ENCODE measurements around the gene SPRR5. TPM values are rescaled to one million over a fixed set of nuclear protein-coding genes. Genes with fewer than 3 reads are reported as not detected.

SPRR5 gene
- polyA plus RNA-seq, 1 donor from 2014 or later = not detected

GRCh38 chr1:152976688-152977087 is 29.7 kb downstream of the SPRR5 start:
- Histone ChIP-seq H3K36me3 (ENCODE audit: insufficient read depth, low read length) (no peaks in the 10 kb centered on the region), H3K9me3 (ENCODE audit: low read length) (no peaks in the 10 kb centered on the region), H3K9me2 (ENCODE audit: insufficient read depth, low read length) (no peaks in the 10 kb centered on the region), H3K4me3 (ENCODE audit: low read length) (no peak overlapping the region), H3K79me2 (replicated peaks; ENCODE audit: insufficient read depth, low read length) (no peaks in the 10 kb centered on the region), H3K4me2 (ENCODE audit: low read length) (no peak overlapping the region), H3K27ac (ENCODE audit: low read length) (no peak overlapping the region), H3F3A (ENCODE audit: insufficient read depth, low read length, poor library complexity, severe bottlenecking) (no peaks in the 10 kb centered on the region), H3K27me3 (ENCODE audit: insufficient read depth, low read depth, low read length) (no peaks in the 10 kb centered on the region), H3K9ac (ENCODE audit: low read length) (no peak overlapping the region), H2AFZ (ENCODE audit: low read depth, low read length) (no peak overlapping the region), H4K20me1 (ENCODE audit: insufficient read depth) (no peaks in the 10 kb centered on the region)
- TF ChIP-seq REST (IDR thresholded peaks at IDR 0.05; ENCODE audit: borderline replicate concordance) (no peak), CTCF (IDR thresholded peaks at IDR 0.05; ENCODE audit: poor library complexity, severe bottlenecking) (no peak), MXI1 (conservative IDR thresholded peaks at IDR 0.05; ENCODE audit: poor library complexity, severe bottlenecking) (no peak), RAD21 (conservative IDR thresholded peaks at IDR 0.05) (no peak), TAF1 (IDR thresholded peaks at IDR 0.05; ENCODE audit: low read depth) (no peak), EP300 (conservative IDR thresholded peaks at IDR 0.05; ENCODE audit: poor library complexity, severe bottlenecking) (no peak), EZH2 (IDR thresholded peaks at IDR 0.05; ENCODE audit: borderline replicate concordance, insufficient read depth, low read length, poor library complexity, severe bottlenecking) (no peak)

- no peaks in the 10 kb centered on the region for H3F3A ChIP-seq (ENCODE audit: insufficient read depth, low read length, poor library complexity, severe bottlenecking)
- TF ChIP-seq POLR2AphosphoS5 (IDR thresholded peaks at IDR 0.05) = no peak
- TF ChIP-seq MXI1 (conservative IDR thresholded peaks at IDR 0.05; ENCODE audit: poor library complexity, severe bottlenecking) = no peak
- no peak for TF ChIP-seq TAF1 (IDR thresholded peaks at IDR 0.05; ENCODE audit: low read depth)
- no peak for TF ChIP-seq EZH2 (IDR thresholded peaks at IDR 0.05; ENCODE audit: borderline replicate concordance, insufficient read depth, low read length, poor library complexity, severe bottlenecking)
- TF ChIP-seq CTCF (IDR thresholded peaks at IDR 0.05; ENCODE audit: poor library complexity, severe bottlenecking) = no peak
- H3K4me3 ChIP-seq (ENCODE audit: low read length) = no peak overlapping the region
- H3K36me3 ChIP-seq (ENCODE audit: insufficient read depth, low read length) = no peaks in the 10 kb centered on the region
- H2AFZ ChIP-seq (ENCODE audit: low read depth, low read length) = no peak overlapping the region
- no peak overlapping the region for H3K27ac ChIP-seq (ENCODE audit: low read length)
- no peaks in the 10 kb centered on the region for H3K9me2 ChIP-seq (ENCODE audit: insufficient read depth, low read length)
- no peak overlapping the region for H3K4me2 ChIP-seq (ENCODE audit: low read length)
- no peaks in the 10 kb centered on the region for H3K9me3 ChIP-seq (ENCODE audit: low read length)
- no peaks in the 10 kb centered on the region for H3K79me2 ChIP-seq (replicated peaks; ENCODE audit: insufficient read depth, low read length)
- H3K27me3 ChIP-seq (ENCODE audit: insufficient read depth, low read depth, low read length) = no peaks in the 10 kb centered on the region
- no peak overlapping the region for H3K9ac ChIP-seq (ENCODE audit: low read length)
- H4K20me1 ChIP-seq (ENCODE audit: insufficient read depth) = no peaks in the 10 kb centered on the region
These were observed 30.6 kb downstream of the SPRR5 start for GRCh38 chr1:152977614-152978013.

Measured in neural cell (in vitro differentiated cells).